Measurements from ENCODE around the gene RMND5B.

Gene RMND5B

GRCh38 chr5:178119915-178120606 is 10.8 kb upstream of the RMND5B start:
- H3K4me3 ChIP-seq (ENCODE audit: low read depth, low read length), result no peak overlapping the region
- no peak for TF ChIP-seq CTCF (IDR thresholded peaks at IDR 0.05; ENCODE audit: insufficient read depth, low read depth, low read length, missing control alignments)
- DNase-seq (ENCODE audit: low read depth), result no peak

- peak; percentile 77 for TF ChIP-seq CTCF (IDR thresholded peaks at IDR 0.05; ENCODE audit: insufficient read depth, low read depth, low read length, missing control alignments)
- H3K4me3 ChIP-seq (ENCODE audit: low read depth, low read length), result no peak overlapping the region
- DNase-seq (ENCODE audit: low read depth), result peak; percentile 96
These were observed 10.0 kb upstream of the RMND5B start for GRCh38 chr5:178120607-178121357.

- DNase-seq (ENCODE audit: low read depth), result no peak
- no peak for TF ChIP-seq CTCF (IDR thresholded peaks at IDR 0.05; ENCODE audit: insufficient read depth, low read depth, low read length, missing control alignments)
- no peak overlapping the region for H3K4me3 ChIP-seq (ENCODE audit: low read depth, low read length)
These were observed 9.2 kb upstream of the RMND5B start for GRCh38 chr5:178121391-178122276.

GRCh38 chr5:178122346-178122745 is 8.5 kb upstream of the RMND5B start:
- no peak overlapping the region for H3K4me3 ChIP-seq (ENCODE audit: low read depth, low read length)
- no peak for DNase-seq (ENCODE audit: low read depth)
- no peak for TF ChIP-seq CTCF (IDR thresholded peaks at IDR 0.05; ENCODE audit: insufficient read depth, low read depth, low read length, missing control alignments)

GRCh38 chr5:178123094-178123965 is 7.5 kb upstream of the RMND5B start:
- TF ChIP-seq CTCF (IDR thresholded peaks at IDR 0.05; ENCODE audit: insufficient read depth, low read depth, low read length, missing control alignments), result no peak
- no peak for DNase-seq (ENCODE audit: low read depth)
- H3K4me3 ChIP-seq (ENCODE audit: low read depth, low read length), result no peak overlapping the region
